ENCODE data around the gene HSPA4L.

The HSPA4L gene

DNA sequence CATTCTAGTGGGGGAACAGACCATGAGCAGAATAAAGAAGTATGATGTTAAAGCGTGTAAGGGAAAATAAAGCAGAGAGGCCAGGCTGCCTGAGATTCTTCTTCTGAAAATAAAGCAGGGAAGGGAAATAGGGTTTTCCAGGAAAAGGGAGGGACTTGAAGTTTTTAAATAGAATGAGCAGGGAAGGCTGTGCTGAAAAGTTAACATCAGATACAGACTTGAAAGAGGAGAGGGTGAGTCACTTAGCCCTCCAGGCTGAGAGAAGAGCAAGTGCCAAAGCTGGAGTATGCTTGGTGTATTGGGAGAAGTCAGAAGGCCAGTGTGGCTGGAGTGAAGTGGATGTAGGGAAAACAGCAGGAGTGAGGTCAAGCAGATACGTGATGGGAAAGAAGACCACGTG is 88.6 kb downstream of the HSPA4L start:
- no peak for DNase-seq

DNA sequence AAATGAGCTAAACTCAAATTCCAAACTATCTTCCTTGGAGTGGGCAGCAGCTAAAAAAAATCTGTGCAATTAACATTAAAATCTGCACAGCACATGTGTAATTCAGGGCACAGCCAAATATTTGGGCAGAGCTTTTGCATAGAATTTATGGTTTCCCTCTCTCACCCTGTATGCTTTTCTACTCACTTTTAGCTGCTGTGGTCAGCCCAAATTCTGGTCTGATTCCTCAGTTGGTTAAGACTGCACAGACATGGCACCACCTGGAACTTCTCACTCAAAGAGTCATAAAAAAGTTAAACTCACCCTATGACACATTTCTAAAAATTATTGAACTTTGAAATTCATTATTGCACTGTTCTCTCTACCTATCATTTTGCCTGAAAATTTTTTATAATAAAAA is 93.7 kb downstream of the HSPA4L start:
- no peak for DNase-seq

DNA sequence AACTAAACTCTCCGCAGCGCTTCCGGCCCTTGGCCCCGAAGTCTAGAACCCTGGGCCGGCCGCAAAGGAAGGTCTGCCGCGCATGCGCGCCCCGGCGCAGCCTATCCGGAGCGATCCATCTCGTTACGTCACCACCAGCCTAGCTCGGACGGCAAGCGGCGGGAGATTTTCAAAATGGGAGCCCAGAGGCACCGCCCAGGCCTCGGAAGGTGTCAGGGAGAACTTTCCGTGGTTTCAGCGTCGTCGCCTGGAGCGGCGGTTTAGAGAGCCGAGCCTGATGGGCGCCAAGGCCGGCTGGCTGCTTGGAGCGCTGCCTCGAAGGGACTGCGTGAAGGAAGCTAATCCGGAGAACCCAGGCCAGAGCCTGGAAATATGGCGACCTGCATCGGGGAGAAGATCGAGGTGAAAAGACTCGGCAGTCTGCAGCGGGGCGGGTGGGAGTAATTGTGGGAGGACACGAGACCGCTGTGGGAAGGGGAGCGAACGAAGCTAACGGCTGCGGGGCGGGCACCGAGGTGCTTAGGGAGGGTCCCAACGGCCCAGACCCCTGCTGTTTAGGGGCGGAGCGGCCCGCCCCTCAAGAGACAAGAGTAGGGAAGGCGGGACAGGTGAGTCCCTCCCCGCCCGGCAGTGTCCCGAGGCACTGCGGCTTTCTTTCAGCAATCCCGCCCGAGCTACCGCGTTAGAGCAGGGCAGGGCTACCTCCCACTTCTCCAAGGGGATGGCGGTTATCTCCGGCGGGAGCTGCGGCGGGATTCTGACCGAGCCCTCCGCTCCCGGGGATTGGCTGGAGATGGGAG is 98.8 kb downstream of the HSPA4L start, which contains the start of gene PLK4:
PLK4 (plus strand) TSS at position 131 of the 800 bp plus-strand sequence; CDS start at position 373, 242 bp downstream.
- DNase-seq: peak; percentile 97

DNA sequence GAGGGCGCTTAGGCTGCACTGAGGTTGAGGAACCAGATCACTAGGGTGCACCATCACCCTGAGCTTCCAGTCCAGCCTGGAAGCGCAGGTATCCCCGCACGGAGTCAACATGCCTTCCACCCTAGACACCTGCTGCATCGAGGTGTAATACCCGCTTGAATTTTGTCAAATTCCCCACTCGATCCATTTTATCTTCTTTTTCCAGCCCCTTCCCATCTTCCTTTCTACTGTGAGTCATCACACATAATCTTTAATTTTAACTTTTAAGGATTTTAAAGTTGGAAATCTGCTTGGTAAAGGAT is 99.4 kb downstream of the HSPA4L start:
- no peak for DNase-seq

DNA sequence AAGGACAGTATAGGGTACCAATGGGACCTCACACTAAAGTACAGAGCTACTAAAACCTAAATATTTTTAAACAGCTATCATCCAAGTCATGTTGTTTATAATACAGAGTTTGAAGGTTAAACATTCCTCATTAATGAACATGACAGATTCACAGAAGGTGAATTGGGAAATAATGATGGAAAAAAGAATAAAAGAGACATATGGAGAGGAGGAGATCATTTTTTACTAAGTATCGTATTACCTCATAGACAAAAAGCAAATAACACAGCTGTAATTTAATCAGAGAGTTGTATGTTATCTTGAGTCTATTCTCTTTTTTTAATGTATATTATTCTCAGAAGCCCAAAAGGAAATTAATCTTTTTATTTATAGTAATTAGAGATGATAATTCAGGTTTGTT is 106.4 kb downstream of the HSPA4L start:
- DNase-seq: no peak

DNA sequence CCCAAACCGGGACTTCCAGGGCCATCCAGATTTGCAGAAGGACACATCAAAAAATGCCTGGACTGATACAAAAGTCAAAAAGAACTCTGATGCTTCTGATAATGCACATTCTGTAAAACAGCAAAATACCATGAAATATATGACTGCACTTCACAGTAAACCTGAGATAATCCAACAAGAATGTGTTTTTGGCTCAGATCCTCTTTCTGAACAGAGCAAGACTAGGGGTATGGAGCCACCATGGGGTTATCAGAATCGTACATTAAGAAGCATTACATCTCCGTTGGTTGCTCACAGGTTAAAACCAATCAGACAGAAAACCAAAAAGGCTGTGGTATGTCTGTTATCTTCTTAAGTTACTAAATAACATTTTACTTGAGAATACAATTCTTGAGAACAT is 107.8 kb downstream of the HSPA4L start:
- DNase-seq: no peak
